ENCODE results near the gene CTAGE4. TPM values are rescaled to one million over a fixed set of nuclear protein-coding genes. Genes with fewer than 3 reads are reported as not detected.
"Not testable (repeated sequence)": the region's sequence is repeated elsewhere in the genome, so short reads cannot be mapped to it uniquely, and the experiment has no call there.

The CTAGE4 gene
- total RNA-seq (2016; rRNA removed; fragmentation: Illumina TruSeq; extraction: Trizol) (not detected in 2 replicates), polyA plus RNA-seq (2011; rRNA removed) (not detected in 2 replicates), polyA minus RNA-seq (2011; rRNA and poly(A)+ RNA removed; ENCODE audit: low replicate concordance) (0.12 and 2.7 TPM in 2 replicates), Bru-seq, nascent RNA (percentile 16 among the genes with signal in this experiment), BruChase-seq, experiment 1, labeled RNA remaining after a 6-hour chase (percentile 18 among the genes with signal in this experiment), BruChase-seq, experiment 2, labeled RNA remaining after a 2-hour chase (percentile 16 among the genes with signal in this experiment)
- not detected in 2 replicates for total RNA-seq (2016; cell fraction: cytosol; rRNA removed; fragmentation: Illumina TruSeq; extraction: Trizol; ENCODE audit: low read depth)
- not detected in 2 replicates for total RNA-seq (2016; cell fraction: insoluble cytoplasmic fraction; rRNA removed; fragmentation: Illumina TruSeq; extraction: Trizol)
- not detected in 2 replicates for total RNA-seq (2016; cell fraction: membrane; rRNA removed; fragmentation: Illumina TruSeq; extraction: Trizol)
- not detected in 2 replicates for total RNA-seq (2016; cell fraction: nucleus; rRNA removed; fragmentation: Illumina TruSeq; extraction: Trizol)
- not detected in 2 replicates for polyA plus RNA-seq (2011; cell fraction: cytosol; rRNA removed)
- not detected in 2 replicates for polyA plus RNA-seq (2011; cell fraction: nucleus; rRNA removed)
- not detected in 2 replicates for polyA plus RNA-seq (2012)
- not detected in 2 replicates for polyA plus RNA-seq (2016; cell fraction: cytosol; fragmentation: Illumina TruSeq; extraction: Trizol; ENCODE audit: low read depth)
- polyA plus RNA-seq (2016; cell fraction: insoluble cytoplasmic fraction; fragmentation: Illumina TruSeq; extraction: Trizol; ENCODE audit: low read depth) = not detected in 2 replicates
- polyA plus RNA-seq (2016; cell fraction: membrane; fragmentation: Illumina TruSeq; extraction: Trizol; ENCODE audit: low read depth) = not detected in 2 replicates
- not detected in 2 replicates for polyA plus RNA-seq (2016; cell fraction: nucleus; fragmentation: Illumina TruSeq; extraction: Trizol; ENCODE audit: insufficient read depth, low read depth)
- polyA minus RNA-seq (2011; cell fraction: cytosol; rRNA and poly(A)+ RNA removed) = not detected in 2 replicates
- polyA minus RNA-seq (2011; cell fraction: nucleus; rRNA and poly(A)+ RNA removed) = 0.25 and 0.52 TPM in 2 replicates
- long read RNA-seq, experiment 1 = 0 reads
- long read RNA-seq, experiment 2 = 0 reads

- H3K9ac ChIP-seq (ENCODE audit: insufficient read depth, low read depth, low read length); BruUV-seq (replicated peaks); H3K4me1 ChIP-seq (ENCODE audit: insufficient read depth, low read length); ATAC-seq; FAIRE-seq; H4K20me1 ChIP-seq (ENCODE audit: insufficient read depth, low read length); intact Hi-C loops (cut with micrococcal nuclease; ENCODE audit: unreplicated experiment); DNase-seq (ENCODE audit: low spot score); H3K4me3 ChIP-seq (replicated peaks in 1 of 3; ENCODE audit: insufficient read depth in 1 of 3, low read depth in 2 of 3, low read length in 3 of 3); H2AFZ ChIP-seq (ENCODE audit: low read length); H3K79me2 ChIP-seq (ENCODE audit: insufficient read depth, low read length); H3K4me2 ChIP-seq (ENCODE audit: low read depth, low read length); POLR2A ChIA-PET; H3K9me3 ChIP-seq (ENCODE audit: low read length); in situ Hi-C loops (cut with HindIII; ENCODE audit: extremely low pct_ligation_motif_present, low pct_unique_long_range_greater_than_20kb); CTCF ChIA-PET (ENCODE audit: low intra/inter-chr PET ratio, low total read pairs); H3K27ac ChIP-seq (ENCODE audit: extremely low read length, insufficient read depth, low read length); H3K27me3 ChIP-seq (ENCODE audit: control insufficient read depth in 1 of 2, insufficient read depth in 2 of 2, low read length in 2 of 2); H3K36me3 ChIP-seq (replicated peaks in 1 of 2; ENCODE audit: control insufficient read depth in 1 of 2, insufficient read depth in 2 of 2, low read length in 2 of 2): not testable (repeated sequence)
- WGBS (ENCODE audit: low lambda C conversion rate) = no CpG with 5 or more reads among the region's 19 CpGs
These were observed at the start of gene CTAGE4 for GRCh38 chr7:144183166-144183565. TSS of gene CTAGE4 (plus strand) at chr7:144183466. CDS start at chr7:144183504, 38 bp downstream.

GRCh38 chr7:144134116-144134515 lies 49.1 kb upstream of the CTAGE4 start:
- no peak for DNase-seq (ENCODE audit: low spot score)
- POLR2A ChIA-PET = no interaction called here
- no peak for FAIRE-seq
- H3K4me3 ChIP-seq (replicated peaks in 1 of 3; ENCODE audit: insufficient read depth in 1 of 3, low read depth in 2 of 3, low read length in 3 of 3) = no peak overlapping the region
- no peaks in the 10 kb centered on the region for H3K4me1 ChIP-seq (ENCODE audit: insufficient read depth, low read length)
- H2AFZ ChIP-seq (ENCODE audit: low read length) = no peak overlapping the region
- intact Hi-C loops (cut with micrococcal nuclease; ENCODE audit: unreplicated experiment) (no loop called here), in situ Hi-C loops (cut with HindIII; ENCODE audit: extremely low pct_ligation_motif_present, low pct_unique_long_range_greater_than_20kb) (no loop called here)
- H3K36me3 ChIP-seq (replicated peaks in 1 of 2; ENCODE audit: control insufficient read depth in 1 of 2, insufficient read depth in 2 of 2, low read length in 2 of 2) = no peaks in the 10 kb centered on the region
- no TSS peak for BruUV-seq (replicated peaks)
- no peaks in the 10 kb centered on the region for H3K27me3 ChIP-seq (ENCODE audit: control insufficient read depth in 1 of 2, insufficient read depth in 2 of 2, low read length in 2 of 2)
- ATAC-seq = no peak
- no peak overlapping the region for H3K9ac ChIP-seq (ENCODE audit: insufficient read depth, low read depth, low read length)
- no peak overlapping the region for H3K27ac ChIP-seq (ENCODE audit: extremely low read length, insufficient read depth, low read length)
- no peaks in the 10 kb centered on the region for H3K9me3 ChIP-seq (ENCODE audit: low read length)
- CTCF ChIA-PET (ENCODE audit: low intra/inter-chr PET ratio, low total read pairs) = no interaction called here
- WGBS (ENCODE audit: low lambda C conversion rate) = 43% methylated on average over 1 of the region's 1 CpG
- H3K4me2 ChIP-seq (ENCODE audit: low read depth, low read length) = no peak overlapping the region
- no peaks in the 10 kb centered on the region for H4K20me1 ChIP-seq (ENCODE audit: insufficient read depth, low read length)
- H3K79me2 ChIP-seq (ENCODE audit: insufficient read depth, low read length) = no peaks in the 10 kb centered on the region
- no peak for TF ChIP-seq SCMH1 (CRISPR knock-in tag; IDR thresholded peaks at IDR 0.05; ENCODE audit: borderline replicate concordance)
- no peak for TF ChIP-seq ZBTB3 (CRISPR knock-in tag; IDR thresholded peaks at IDR 0.05; ENCODE audit: borderline replicate concordance, low read depth)
- TF ChIP-seq MAFK (conservative IDR thresholded peaks at IDR 0.05 in 1 of 2, IDR thresholded peaks at IDR 0.05 in 1 of 2; ENCODE audit: low read length in 2 of 2) = no peak
- no peak for TF ChIP-seq PCBP2 (optimal IDR thresholded peaks at IDR 0.05; ENCODE audit: low read depth, low read length, poor library complexity, severe bottlenecking)
- TF ChIP-seq RFX1 (IDR thresholded peaks at IDR 0.05) = peak; percentile 35; the same call in 1 of the 2 replicates
- TF ChIP-seq ZNF598 (CRISPR knock-in tag; IDR thresholded peaks at IDR 0.05; ENCODE audit: borderline replicate concordance) = no peak
- TF ChIP-seq ZHX2 (IDR thresholded peaks at IDR 0.05; ENCODE audit: low read depth) = no peak
- no peak for TF ChIP-seq ZHX2 (CRISPR knock-in tag; IDR thresholded peaks at IDR 0.05; ENCODE audit: borderline replicate concordance)

Data from HepG2 (cell line).